Stimulated activated CD8-positive, alpha-beta memory T cell treated with anti-CD3 and anti-CD28 coated beads, Interleukin-15, amount 100 ng/mL, for 48 hours (primary cell): Measurements from ENCODE around the gene GFRA1.

Source experiments
- DNase-seq, 2 donors: peaks; one replicate each; pipeline ENCODE4 v3.0.0-alpha.2; 2020; ENCODE audit warnings: low read depth in 2 of 2

GFRA1 gene

GRCh38 chr10:116272440-116273283 lies at the start of gene GFRA1:
Gene GFRA1, minus strand, starts transcription at chr10:116273206. Its CDS starts 1,177 bp downstream, at chr10:116272029.
- DNase-seq, result no peak

- DNase-seq, result no peak
Measured at GRCh38 chr10:116316503-116316902, 43.5 kb upstream of the GFRA1 start.

- DNase-seq, result no peak
Measured at GRCh38 chr10:116312548-116312947, 39.5 kb upstream of the GFRA1 start.

- no peak for DNase-seq
Measured at GRCh38 chr10:116311706-116312490, 38.9 kb upstream of the GFRA1 start.

GRCh38 chr10:116311016-116311415 lies 38.0 kb upstream of the GFRA1 start:
- DNase-seq, result no peak

- DNase-seq, result no peak
Measured at GRCh38 chr10:116307455-116307854, 34.4 kb upstream of the GFRA1 start.

- no peak for DNase-seq
Measured at GRCh38 chr10:116306847-116307246, 33.8 kb upstream of the GFRA1 start.

GRCh38 chr10:116304923-116305322 lies 31.9 kb upstream of the GFRA1 start:
- DNase-seq, result no peak

GRCh38 chr10:116300542-116300941 lies 27.5 kb upstream of the GFRA1 start:
- DNase-seq, result no peak

GRCh38 chr10:116298586-116298985 lies 25.6 kb upstream of the GFRA1 start:
- no peak for DNase-seq

- DNase-seq, result no peak
Measured at GRCh38 chr10:116296291-116296721, 23.3 kb upstream of the GFRA1 start.

- no peak for DNase-seq
Measured at GRCh38 chr10:116292493-116292892, 19.5 kb upstream of the GFRA1 start.

- no peak for DNase-seq
Measured at GRCh38 chr10:116289652-116290051, 16.6 kb upstream of the GFRA1 start.

GRCh38 chr10:116287906-116288501 lies 15.0 kb upstream of the GFRA1 start:
- no peak for DNase-seq

GRCh38 chr10:116286626-116287200 lies 13.7 kb upstream of the GFRA1 start:
- no peak for DNase-seq

- DNase-seq, result no peak
Measured at GRCh38 chr10:116281775-116282174, 8.8 kb upstream of the GFRA1 start.

GRCh38 chr10:116278846-116279245 lies 5.8 kb upstream of the GFRA1 start:
- DNase-seq, result no peak

GRCh38 chr10:116276981-116277380 lies 4.0 kb upstream of the GFRA1 start:
- DNase-seq, result no peak

GRCh38 chr10:116274064-116274904 lies 1.3 kb upstream of the GFRA1 start:
- no peak for DNase-seq

- no peak for DNase-seq
Measured at GRCh38 chr10:116271593-116272439, 1.2 kb downstream of the GFRA1 start.
